Astrocyte of the cerebellum (primary cell): ENCODE measurements around the gene MYOF.

Source experiments
- DNase-seq: peaks from one replicate; pipeline ENCODE4 v3.0.0-alpha.2; 2011; ENCODE audit warnings: low read depth
- H3K4me3 ChIP-seq: 2 replicates; pipeline ENCODE4 v1.5.1; 2011; ENCODE audit warnings: mild to moderate bottlenecking, low read depth, low read length, moderate library complexity
- in situ Hi-C: cut with HindIII; loops from 2 replicates; pipeline ENCODE4 v1.10.0; 2017; ENCODE audit warnings: low sequenced_read_pairs
- TF ChIP-seq, protein P1 (sequence below): IDR thresholded peaks from 2 replicates; pipeline ENCODE4 v1.5.1; 2012; ENCODE audit warnings: low read length, low read depth, moderate library complexity, mild to moderate bottlenecking; ENCODE audit errors: missing control alignments

MYOF gene

DNA sequence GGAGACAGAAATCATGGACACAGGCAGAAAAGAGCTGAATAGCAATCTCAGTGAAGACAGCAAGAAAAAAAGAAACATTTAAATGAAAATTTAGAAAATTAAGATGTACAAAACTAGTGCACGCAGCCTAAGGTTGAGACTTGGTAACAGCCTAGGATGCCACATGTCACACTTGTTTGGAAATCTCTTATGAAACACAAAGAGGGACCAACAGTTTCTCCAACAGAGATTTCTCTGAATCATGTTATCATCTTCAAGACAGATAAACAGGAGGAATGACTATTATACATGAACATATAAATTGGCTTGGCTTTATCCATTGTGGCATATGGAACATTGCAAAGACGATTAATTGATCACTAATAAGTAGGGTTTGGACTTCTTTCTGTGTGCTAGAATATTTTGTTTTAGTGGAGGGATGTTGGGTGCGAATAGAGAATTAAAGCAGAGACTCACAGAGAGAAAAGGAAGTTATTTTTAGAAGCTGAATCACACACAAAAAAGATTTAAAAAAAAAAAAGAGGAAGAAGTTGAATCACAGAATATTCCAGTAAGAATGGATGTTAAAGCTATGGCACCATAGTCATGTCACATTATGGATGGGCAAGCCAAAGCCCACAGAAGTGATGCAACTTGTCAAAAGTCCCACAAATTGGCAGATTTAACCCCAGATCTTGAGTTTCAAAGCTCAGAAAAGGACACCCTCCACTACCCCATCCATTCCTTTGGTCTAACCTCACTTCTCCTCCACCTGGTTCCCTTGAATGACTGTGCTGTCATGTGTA, 91.6 kb downstream of the MYOF start:
- no peak overlapping the region for H3K4me3 ChIP-seq
- in situ Hi-C loops, result no loop called here
- TF ChIP-seq, protein P1, sequence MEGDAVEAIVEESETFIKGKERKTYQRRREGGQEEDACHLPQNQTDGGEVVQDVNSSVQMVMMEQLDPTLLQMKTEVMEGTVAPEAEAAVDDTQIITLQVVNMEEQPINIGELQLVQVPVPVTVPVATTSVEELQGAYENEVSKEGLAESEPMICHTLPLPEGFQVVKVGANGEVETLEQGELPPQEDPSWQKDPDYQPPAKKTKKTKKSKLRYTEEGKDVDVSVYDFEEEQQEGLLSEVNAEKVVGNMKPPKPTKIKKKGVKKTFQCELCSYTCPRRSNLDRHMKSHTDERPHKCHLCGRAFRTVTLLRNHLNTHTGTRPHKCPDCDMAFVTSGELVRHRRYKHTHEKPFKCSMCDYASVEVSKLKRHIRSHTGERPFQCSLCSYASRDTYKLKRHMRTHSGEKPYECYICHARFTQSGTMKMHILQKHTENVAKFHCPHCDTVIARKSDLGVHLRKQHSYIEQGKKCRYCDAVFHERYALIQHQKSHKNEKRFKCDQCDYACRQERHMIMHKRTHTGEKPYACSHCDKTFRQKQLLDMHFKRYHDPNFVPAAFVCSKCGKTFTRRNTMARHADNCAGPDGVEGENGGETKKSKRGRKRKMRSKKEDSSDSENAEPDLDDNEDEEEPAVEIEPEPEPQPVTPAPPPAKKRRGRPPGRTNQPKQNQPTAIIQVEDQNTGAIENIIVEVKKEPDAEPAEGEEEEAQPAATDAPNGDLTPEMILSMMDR, result no peak
- no peak for DNase-seq

DNA sequence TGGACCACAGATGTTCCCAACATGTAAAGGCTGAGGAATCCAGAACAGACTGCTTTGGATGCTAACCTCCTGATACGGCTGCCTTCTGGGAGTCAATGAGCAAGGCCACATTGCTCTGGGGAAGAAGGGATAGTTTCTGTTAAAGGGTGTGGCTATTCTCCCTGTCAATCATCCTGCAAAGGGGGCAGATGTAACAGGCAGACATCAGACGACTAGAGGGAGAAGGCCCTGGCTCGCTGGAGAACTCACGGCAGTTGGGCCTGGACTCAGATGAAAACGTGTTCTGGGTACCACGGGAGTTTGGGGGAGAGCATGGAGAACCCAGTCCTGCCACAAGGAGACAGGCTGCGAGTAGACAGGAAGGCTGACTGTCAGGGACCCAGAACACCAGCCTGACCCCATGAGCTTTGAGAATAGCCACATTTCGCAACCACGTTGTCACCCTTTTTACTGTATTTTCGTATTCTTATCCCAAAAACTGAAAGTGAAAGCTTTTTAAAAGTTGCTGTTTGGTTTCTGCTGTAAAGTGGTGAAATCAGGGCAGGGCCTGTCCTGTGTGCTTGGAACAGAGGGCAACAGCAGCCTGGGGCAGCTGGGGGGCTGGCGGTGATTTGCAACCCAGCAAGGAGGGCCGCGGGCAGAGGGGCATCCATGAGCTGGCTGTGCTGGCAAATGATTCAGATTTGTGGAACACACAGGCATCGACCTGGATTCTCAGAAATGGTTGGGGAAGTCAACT, 95.3 kb downstream of the MYOF start:
- TF ChIP-seq, protein P1, result no peak
- no peak for DNase-seq
- in situ Hi-C loops, result no loop called here
- no peak overlapping the region for H3K4me3 ChIP-seq

DNA sequence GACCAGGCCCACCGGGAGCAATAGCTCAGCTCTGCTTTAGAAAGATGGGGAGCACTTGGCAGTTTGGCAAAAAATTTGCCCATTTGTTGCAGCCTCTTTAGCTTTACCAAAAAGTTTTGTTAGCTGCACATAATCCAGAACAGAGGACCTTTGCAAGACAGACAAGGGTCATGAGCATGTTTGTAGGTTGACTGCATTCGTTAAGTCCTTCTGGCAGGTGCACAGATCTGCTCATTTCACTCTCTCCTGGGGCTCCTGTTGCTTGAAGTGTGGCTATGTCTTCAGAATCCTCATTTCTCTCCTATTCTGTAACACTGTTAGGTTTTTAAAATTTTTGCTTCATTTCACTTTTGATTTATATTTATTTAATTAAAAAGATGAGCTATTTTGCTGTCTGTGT, 96.8 kb downstream of the MYOF start:
- TF ChIP-seq, protein P1, result no peak
- in situ Hi-C loops, result no loop called here
- no peak for DNase-seq
- no peak overlapping the region for H3K4me3 ChIP-seq

DNA sequence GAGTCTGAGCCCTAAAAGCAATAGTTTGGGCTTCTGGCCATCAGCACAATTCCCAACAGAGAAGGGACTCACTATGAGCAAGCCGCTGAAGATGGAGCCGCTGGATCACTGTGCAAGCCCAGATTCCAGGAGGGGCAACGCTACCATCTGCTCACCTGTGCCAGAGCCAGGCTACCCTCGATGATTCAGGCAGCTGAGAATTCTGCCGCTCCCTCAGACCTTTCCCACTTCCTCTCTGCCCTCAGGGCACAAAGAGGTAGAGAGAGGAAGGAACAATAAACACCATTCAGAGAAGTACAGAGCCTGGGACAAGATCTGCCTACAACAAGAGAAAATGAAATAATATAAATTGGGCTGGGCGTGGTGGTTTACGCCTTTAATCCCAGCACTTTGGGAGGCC, 98.1 kb downstream of the MYOF start:
- no peak for DNase-seq
- H3K4me3 ChIP-seq, result no peak overlapping the region
- TF ChIP-seq, protein P1, result no peak
- in situ Hi-C loops, result no loop called here

DNA sequence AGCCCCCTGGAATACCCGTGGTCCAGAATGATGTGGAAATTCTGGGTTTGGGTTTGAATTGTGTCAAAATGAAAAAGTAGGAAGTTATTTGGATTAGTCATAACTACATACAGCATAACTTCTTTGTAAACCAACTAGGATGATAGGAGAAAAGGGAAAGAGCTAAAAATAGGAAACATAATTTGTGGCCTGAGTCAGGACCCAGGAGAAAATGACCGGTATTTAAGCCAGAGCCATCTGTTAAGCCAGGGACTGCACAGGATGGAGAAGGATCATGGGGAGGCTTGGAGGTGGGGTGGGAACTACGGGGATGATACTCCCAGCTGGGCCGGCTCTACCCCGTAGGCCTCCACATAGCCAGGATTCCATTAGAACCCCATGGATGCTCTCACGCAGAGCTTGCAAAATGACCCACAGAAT, 98.6 kb downstream of the MYOF start:
- TF ChIP-seq, protein P1, result no peak
- in situ Hi-C loops, result no loop called here
- H3K4me3 ChIP-seq, result no peak overlapping the region
- peak; percentile 74 for DNase-seq

DNA sequence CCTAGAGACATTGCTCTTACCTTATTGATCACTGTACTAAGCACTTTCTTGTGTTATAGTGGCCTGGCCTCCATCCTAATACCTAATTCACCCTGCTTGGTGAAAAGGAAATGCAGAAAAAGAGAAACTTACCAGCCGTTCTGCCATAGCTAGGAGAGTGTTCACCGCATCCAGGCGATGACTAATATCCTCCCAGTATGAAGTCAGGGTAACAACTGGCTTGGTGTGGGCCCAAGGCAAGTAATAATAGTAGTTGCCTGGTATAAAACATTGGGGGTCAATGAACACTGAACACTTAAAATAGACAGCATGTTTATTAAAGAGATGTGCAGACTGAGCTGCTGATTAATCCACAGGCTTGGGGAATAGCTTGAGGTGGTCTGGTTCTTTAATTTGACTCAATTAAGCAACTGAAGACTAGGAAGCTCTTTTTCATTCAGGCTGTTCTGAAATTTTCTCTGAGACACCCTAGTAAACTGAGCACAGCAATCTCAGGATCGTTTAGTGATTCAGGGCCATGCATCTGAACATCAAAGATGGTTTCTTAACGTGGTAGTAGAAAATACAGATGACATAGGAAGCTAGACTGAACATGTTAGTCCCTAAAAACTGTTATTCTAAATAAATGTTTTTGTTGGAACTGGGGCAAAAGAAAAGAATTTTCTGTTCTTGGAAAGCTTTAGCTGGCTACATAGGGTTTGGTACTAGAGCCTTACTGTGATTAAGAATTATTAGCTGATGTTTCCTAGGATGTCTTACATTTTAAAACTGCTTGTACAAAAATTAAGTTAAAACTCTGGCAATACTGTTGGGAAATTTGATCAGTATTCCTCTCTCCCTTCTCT, 102.2 kb downstream of the MYOF start:
- in situ Hi-C loops, result no loop called here
- DNase-seq, result peak; percentile 66
- TF ChIP-seq, protein P1, result no peak
- H3K4me3 ChIP-seq, result no peak overlapping the region
